Renal cortical epithelial cell (primary cell): ENCODE results near the gene ALG12. TPM values are rescaled to one million over a fixed set of nuclear protein-coding genes. Genes with fewer than 3 reads are reported as not detected.
"Not testable (repeated sequence)": the region's sequence is repeated elsewhere in the genome, so short reads cannot be mapped to it uniquely, and the experiment has no call there.

ENCODE experiments used
- DNase-seq: peaks from one replicate; pipeline ENCODE4 v3.0.0-alpha.2; 2011; ENCODE audit warnings: low read depth
- total RNA-seq: library from RNA; depleted of rRNA; stranded (reverse); fragments of >200 nt; gene quantifications from 2 replicates; pipeline ENCODE4 v1.2.3, GENCODE V29; 2014

ALG12 gene
- total RNA-seq, 1 donor from 2014 or later, result 33.2 TPM

GRCh38 chr22:49867303-49868265 lies 50.7 kb downstream of the ALG12 start:
- no peak for DNase-seq

GRCh38 chr22:49866646-49867045 lies 51.6 kb downstream of the ALG12 start:
- DNase-seq, result no peak

GRCh38 chr22:49866134-49866533 lies 52.1 kb downstream of the ALG12 start:
- DNase-seq, result no peak

- no peak for DNase-seq
Measured at GRCh38 chr22:49865156-49865555, 53.1 kb downstream of the ALG12 start.

GRCh38 chr22:49863931-49864330 lies 54.3 kb downstream of the ALG12 start:
- no peak for DNase-seq

GRCh38 chr22:49862496-49862776 lies 55.8 kb downstream of the ALG12 start:
- DNase-seq, result no peak

GRCh38 chr22:49861642-49862495 lies 56.4 kb downstream of the ALG12 start:
- DNase-seq, result no peak

GRCh38 chr22:49858827-49859226 lies 59.4 kb downstream of the ALG12 start:
- no peak for DNase-seq

- DNase-seq, result no peak
Measured at GRCh38 chr22:49856766-49857618, 61.2 kb downstream of the ALG12 start.

GRCh38 chr22:49856343-49856742 lies 61.9 kb downstream of the ALG12 start:
- no peak for DNase-seq

- DNase-seq, result peak; percentile 33
Measured at GRCh38 chr22:49855251-49855911, 62.9 kb downstream of the ALG12 start.

GRCh38 chr22:49853981-49854831 lies 64.0 kb downstream of the ALG12 start:
- DNase-seq, result no peak

- peak; percentile 78 for DNase-seq
Measured at GRCh38 chr22:49852898-49853894, 65.0 kb downstream of the ALG12 start, which contains the start of gene ZBED4. Gene ZBED4, plus strand, starts transcription at chr22:49853844. Its CDS starts 29,819 bp downstream, at chr22:49883663.

GRCh38 chr22:49852568-49852897 lies 65.7 kb downstream of the ALG12 start:
- not testable (repeated sequence) for DNase-seq

GRCh38 chr22:49850959-49851802 lies 67.1 kb downstream of the ALG12 start:
- DNase-seq, result no peak
